Mesothelial cell of epicardium (in vitro differentiated cells): ENCODE data around the gene PHLDA2. TPM values are rescaled to one million over a fixed set of nuclear protein-coding genes. Genes with fewer than 3 reads are reported as not detected.

Experiments
- DNase-seq, 2 experiments: peaks; one replicate each; pipeline ENCODE4 v3.0.0; 2021; ENCODE audit warnings: low spot score in 2 of 2; ENCODE audit not compliant: unreplicated experiment in 2 of 2
- H3K27ac Mint-ChIP-seq: 2 replicates; pipeline ENCODE4 v1.8.0; 2021; ENCODE audit warnings: mixed read lengths
- H3K27me3 Mint-ChIP-seq: 2 replicates; pipeline ENCODE4 v1.8.0; 2021; ENCODE audit warnings: low read depth, mixed read lengths
- H3K36me3 Mint-ChIP-seq: 2 replicates; pipeline ENCODE4 v1.8.0; 2021; ENCODE audit warnings: mixed read lengths
- H3K4me1 Mint-ChIP-seq: 2 replicates; pipeline ENCODE4 v1.8.0; 2021; ENCODE audit warnings: mixed read lengths
- H3K4me3 Mint-ChIP-seq: 2 replicates; pipeline ENCODE4 v1.8.0; 2021; ENCODE audit warnings: mild to moderate bottlenecking, moderate library complexity, mixed read lengths
- H3K9me3 Mint-ChIP-seq: 2 replicates; pipeline ENCODE4 v1.8.0; 2021; ENCODE audit warnings: mixed read lengths
- CTCF ChIP-seq: fragments of 200-600 bp; sonication (generic); IDR thresholded peaks from one replicate; pipeline ENCODE4 v1.5.0; 2021; ENCODE audit warnings: antibody characterized with exemption; ENCODE audit not compliant: unreplicated experiment
- total RNA-seq: library from RNA; stranded (reverse); gene quantifications from 3 replicates; pipeline ENCODE4 v1.2.1, GENCODE V29; 2021

Gene PHLDA2
- total RNA-seq, 1 donor from 2014 or later = 1.9 TPM

GRCh38 chr11:2934021-2934550 lies 4.9 kb upstream of the PHLDA2 start:
- Mint-ChIP-seq H3K4me3 (no peak overlapping the region), H3K9me3 (peaks cover 19% of the 10 kb centered on the region), H3K4me1 (peaks cover 7% of the 10 kb centered on the region), H3K36me3 (peaks cover 17% of the 10 kb centered on the region), H3K27me3 (peaks cover 35% of the 10 kb centered on the region), H3K27ac (no peak overlapping the region)
- no peak for TF ChIP-seq CTCF
- no peak for DNase-seq

GRCh38 chr11:2933375-2934020 lies 4.3 kb upstream of the PHLDA2 start:
- Mint-ChIP-seq H3K4me1 (peaks cover 9% of the 10 kb centered on the region), H3K27ac (no peak overlapping the region), H3K27me3 (peaks cover 40% of the 10 kb centered on the region), H3K4me3 (no peak overlapping the region), H3K36me3 (peaks cover 12% of the 10 kb centered on the region), H3K9me3 (peaks cover 13% of the 10 kb centered on the region)
- peak in 1 of 2 experiments; percentile 15 for DNase-seq
- TF ChIP-seq CTCF = no peak

- DNase-seq = no peak
- Mint-ChIP-seq H3K4me3 (no peak overlapping the region), H3K9me3 (peaks cover 10% of the 10 kb centered on the region), H3K36me3 (peaks cover 6% of the 10 kb centered on the region), H3K27me3 (peaks cover 46% of the 10 kb centered on the region), H3K27ac (no peak overlapping the region), H3K4me1 (peaks cover 11% of the 10 kb centered on the region)
- TF ChIP-seq CTCF = no peak
Observed at GRCh38 chr11:2932850-2933251, 3.6 kb upstream of the PHLDA2 start.

- H3K4me1 Mint-ChIP-seq = peaks cover 11% of the 10 kb centered on the region
- H3K4me3 Mint-ChIP-seq = no peak overlapping the region
- TF ChIP-seq CTCF = no peak
- H3K9me3 Mint-ChIP-seq = peaks cover 3% of the 10 kb centered on the region
- DNase-seq = no peak
- H3K36me3 Mint-ChIP-seq = no peaks in the 10 kb centered on the region
- H3K27ac Mint-ChIP-seq = no peak overlapping the region
- H3K27me3 Mint-ChIP-seq = peaks cover 54% of the 10 kb centered on the region
Observed at GRCh38 chr11:2931771-2932738, 2.8 kb upstream of the PHLDA2 start.

- no peak overlapping the region for H3K27ac Mint-ChIP-seq
- H3K9me3 Mint-ChIP-seq = no peaks in the 10 kb centered on the region
- no peak overlapping the region for H3K4me3 Mint-ChIP-seq
- no peak for TF ChIP-seq CTCF
- no peaks in the 10 kb centered on the region for H3K36me3 Mint-ChIP-seq
- no peak for DNase-seq
- H3K4me1 Mint-ChIP-seq = peaks cover 11% of the 10 kb centered on the region
- H3K27me3 Mint-ChIP-seq = peaks cover 61% of the 10 kb centered on the region
Observed at GRCh38 chr11:2931420-2931746, 2.2 kb upstream of the PHLDA2 start.
